Fibroblast of lung (primary cell): ENCODE measurements around the gene CCDC69. TPM values are rescaled to one million over a fixed set of nuclear protein-coding genes. Genes with fewer than 3 reads are reported as not detected.
A peak's percentile ranks its signal among the peaks of the same experiment; 100 is the strongest.
"Not testable (repeated sequence)": the region's sequence is repeated elsewhere in the genome, so short reads cannot be mapped to it uniquely, and the experiment has no call there.

Experiments used
- DNase-seq, 2 donors: peaks; one replicate each; pipeline versions ENCODE4 v3.0.0 to v3.0.0-alpha.2; 2010; ENCODE audit warnings: low read depth in 2 of 2
- H2AFZ ChIP-seq: 2 replicates; pipeline ENCODE4 v1.5.1; 2012; ENCODE audit warnings: low read length, control low read depth, inconsistent platforms
- H3K27ac ChIP-seq: 2 replicates; pipeline ENCODE4 v1.5.1; 2011; ENCODE audit warnings: low read length, control low read depth; ENCODE audit not compliant: insufficient read depth
- H3K27me3 ChIP-seq: 2 replicates; pipeline ENCODE4 v1.5.1; 2011; ENCODE audit warnings: mild to moderate bottlenecking, low read length; ENCODE audit not compliant: control insufficient read depth, insufficient read depth
- H3K36me3 ChIP-seq: 2 replicates; pipeline ENCODE4 v1.5.1; 2011; ENCODE audit warnings: low read length; ENCODE audit not compliant: control insufficient read depth, insufficient read depth
- H3K4me1 ChIP-seq: 2 replicates; pipeline ENCODE4 v1.5.1; 2011; ENCODE audit warnings: low read length; ENCODE audit not compliant: control insufficient read depth, insufficient read depth; ENCODE audit errors: extremely low read depth
- H3K4me2 ChIP-seq: 2 replicates; pipeline ENCODE4 v1.5.1; 2011; ENCODE audit warnings: low read length, control low read depth; ENCODE audit not compliant: insufficient read depth; ENCODE audit errors: extremely low read depth
- H3K4me3 ChIP-seq, 4 experiments: fragments of 200-600 bp in 1 of 4; sonication (generic) in 1 of 4; replicated peaks in 1 of 4; 2 replicates each; pipeline ENCODE4 v1.5.1; 2011 to 2016; ENCODE audit warnings: low read length in 4 of 4, low read depth in 3 of 4, mild to moderate bottlenecking in 3 of 4, control low read depth in 2 of 4, inconsistent platforms in 1 of 4, mixed read lengths in 1 of 4; ENCODE audit not compliant: insufficient read depth in 1 of 4; ENCODE audit errors: control extremely low read depth in 1 of 4
- H3K79me2 ChIP-seq: 2 replicates; pipeline ENCODE4 v1.5.1; 2012; ENCODE audit warnings: mild to moderate bottlenecking, low read length, inconsistent platforms; ENCODE audit not compliant: control insufficient read depth, insufficient read depth
- H3K9ac ChIP-seq: 2 replicates; pipeline ENCODE4 v1.5.1; 2011; ENCODE audit warnings: mild to moderate bottlenecking, low read length, control low read depth; ENCODE audit not compliant: insufficient read depth
- H3K9me3 ChIP-seq: 2 replicates; pipeline ENCODE4 v1.5.1; 2012; ENCODE audit warnings: low read depth, low read length; ENCODE audit not compliant: control insufficient read depth, insufficient read depth
- H4K20me1 ChIP-seq: 2 replicates; pipeline ENCODE4 v1.5.1; 2011; ENCODE audit warnings: low read length; ENCODE audit not compliant: control insufficient read depth, insufficient read depth; ENCODE audit errors: extremely low read depth
- EZH2 ChIP-seq: IDR thresholded peaks from 2 replicates; pipeline ENCODE4 v1.5.1; 2012; ENCODE audit warnings: low read length, control low read depth, mild to moderate bottlenecking; ENCODE audit errors: missing control alignments
- polyA plus RNA-seq, 2 donors: library from polyadenylated mRNA; depleted of rRNA in 1 of 2; stranded (reverse) in 1 of 2; unstranded in 1 of 2; fragments of >200 nt; gene quantifications; 2 replicates each; pipeline ENCODE4 v1.2.1, GENCODE V29; 2011 to 2012; ENCODE audit warnings: missing spikeins in 1 of 2
- total RNA-seq: library from RNA; depleted of rRNA; stranded (reverse); fragments of >200 nt; gene quantifications from 2 replicates; pipeline ENCODE4 v1.2.1, GENCODE V29; 2014
- TF ChIP-seq, protein P1 (sequence below), 2 donors: IDR thresholded peaks in 1 of 2; conservative IDR thresholded peaks in 1 of 2; 1 replicate in 1 of 2; 2 replicates in 1 of 2; pipeline ENCODE4 v1.5.1; 2011 to 2012; ENCODE audit warnings: low read length in 2 of 2, control low read depth in 1 of 2, inconsistent platforms in 1 of 2, low read depth in 1 of 2, mild to moderate bottlenecking in 1 of 2

The CCDC69 gene
- total and polyA plus RNA-seq, 2 donors (not counting 1 experiment from before 2014, with no cell fraction given) = 1.5 to 4.0 TPM

DNA sequence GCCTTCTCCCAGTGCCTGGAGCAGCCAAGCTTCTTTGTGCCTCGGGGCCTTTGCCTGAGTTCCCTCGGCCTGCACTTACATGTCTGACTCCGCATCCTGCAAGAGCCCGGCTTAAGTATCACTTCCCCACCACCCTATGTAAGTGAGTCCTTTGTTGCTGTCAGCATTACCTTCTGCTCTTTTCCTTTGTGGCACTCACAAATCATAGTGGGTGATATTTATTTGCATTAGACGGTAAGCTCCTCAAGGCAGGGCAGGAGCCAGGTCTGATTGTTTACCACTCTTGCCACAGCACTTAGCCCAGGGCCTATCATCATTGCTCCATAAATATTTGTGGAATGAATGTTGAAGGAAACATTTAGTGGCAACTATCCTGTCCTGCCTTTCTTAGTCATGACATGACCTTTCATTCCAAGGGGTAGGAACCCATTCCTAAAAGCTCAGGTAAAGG is 33.9 kb upstream of the CCDC69 start:
- Histone ChIP-seq H3K79me2 (no peaks in the 10 kb centered on the region), H3K36me3 (no peaks in the 10 kb centered on the region), H3K4me2 (no peak overlapping the region), H3K9ac (no peak overlapping the region), H3K4me3 (no peak overlapping the region), H3K4me1 (no peaks in the 10 kb centered on the region), H3K27ac (no peak overlapping the region), H2AFZ (no peak overlapping the region), H3K9me3 (no peaks in the 10 kb centered on the region), H4K20me1 (no peaks in the 10 kb centered on the region), H3K27me3 (no peaks in the 10 kb centered on the region)
- DNase-seq = peak in 1 of 2 donors; percentile 30
- TF ChIP-seq, protein P1, sequence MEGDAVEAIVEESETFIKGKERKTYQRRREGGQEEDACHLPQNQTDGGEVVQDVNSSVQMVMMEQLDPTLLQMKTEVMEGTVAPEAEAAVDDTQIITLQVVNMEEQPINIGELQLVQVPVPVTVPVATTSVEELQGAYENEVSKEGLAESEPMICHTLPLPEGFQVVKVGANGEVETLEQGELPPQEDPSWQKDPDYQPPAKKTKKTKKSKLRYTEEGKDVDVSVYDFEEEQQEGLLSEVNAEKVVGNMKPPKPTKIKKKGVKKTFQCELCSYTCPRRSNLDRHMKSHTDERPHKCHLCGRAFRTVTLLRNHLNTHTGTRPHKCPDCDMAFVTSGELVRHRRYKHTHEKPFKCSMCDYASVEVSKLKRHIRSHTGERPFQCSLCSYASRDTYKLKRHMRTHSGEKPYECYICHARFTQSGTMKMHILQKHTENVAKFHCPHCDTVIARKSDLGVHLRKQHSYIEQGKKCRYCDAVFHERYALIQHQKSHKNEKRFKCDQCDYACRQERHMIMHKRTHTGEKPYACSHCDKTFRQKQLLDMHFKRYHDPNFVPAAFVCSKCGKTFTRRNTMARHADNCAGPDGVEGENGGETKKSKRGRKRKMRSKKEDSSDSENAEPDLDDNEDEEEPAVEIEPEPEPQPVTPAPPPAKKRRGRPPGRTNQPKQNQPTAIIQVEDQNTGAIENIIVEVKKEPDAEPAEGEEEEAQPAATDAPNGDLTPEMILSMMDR (conservative IDR thresholded peaks at IDR 0.05 in 1 of 2, IDR thresholded peaks at IDR 0.05 in 1 of 2; ENCODE audit: low read depth in 1 of 2, low read length in 2 of 2) = no peak

GRCh38 chr5:151255621-151256286 is 31.9 kb upstream of the CCDC69 start:
- no peaks in the 10 kb centered on the region for H3K36me3 ChIP-seq
- H4K20me1 ChIP-seq = no peaks in the 10 kb centered on the region
- no peaks in the 10 kb centered on the region for H3K9me3 ChIP-seq
- no peak overlapping the region for H3K4me3 ChIP-seq
- H2AFZ ChIP-seq = no peak overlapping the region
- no peak for DNase-seq
- no peaks in the 10 kb centered on the region for H3K27me3 ChIP-seq
- H3K27ac ChIP-seq = no peak overlapping the region
- no peak for TF ChIP-seq EZH2
- no peaks in the 10 kb centered on the region for H3K79me2 ChIP-seq
- no peak overlapping the region for H3K4me2 ChIP-seq
- no peak overlapping the region for H3K9ac ChIP-seq
- H3K4me1 ChIP-seq = no peaks in the 10 kb centered on the region

DNA sequence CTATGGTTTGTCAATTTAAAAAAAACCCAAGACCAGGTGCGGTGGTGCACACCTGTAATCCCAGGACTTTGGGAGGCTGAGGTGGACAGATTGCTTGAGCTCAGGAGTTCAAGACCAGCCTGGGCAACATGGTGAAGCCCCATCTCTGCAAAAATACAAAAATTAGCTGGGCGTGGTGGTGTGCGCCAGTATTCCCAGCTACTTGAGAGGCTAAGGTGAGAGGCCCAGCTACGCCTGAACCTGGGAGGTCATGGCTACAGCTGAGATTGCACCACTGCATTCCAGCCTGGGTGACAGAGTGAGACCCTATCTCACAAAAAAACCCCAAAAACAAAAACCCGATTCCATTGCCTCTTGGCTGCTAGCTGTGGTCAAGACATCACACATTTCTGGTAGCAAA is 31.1 kb upstream of the CCDC69 start:
- H4K20me1 ChIP-seq, H3K4me2 ChIP-seq, H3K9ac ChIP-seq, DNase-seq, H3K27me3 ChIP-seq, H3K4me1 ChIP-seq, H3K36me3 ChIP-seq, H3K27ac ChIP-seq, H3K79me2 ChIP-seq, H3K4me3 ChIP-seq, H2AFZ ChIP-seq, H3K9me3 ChIP-seq: not testable (repeated sequence)

- Histone ChIP-seq H3K9ac (no peak overlapping the region), H3K36me3 (no peaks in the 10 kb centered on the region), H3K27me3 (no peaks in the 10 kb centered on the region), H4K20me1 (no peaks in the 10 kb centered on the region), H3K9me3 (no peaks in the 10 kb centered on the region), H3K4me3 (peak overlapping the region in 1 of 4 experiments; percentile 98), H3K4me2 (peak overlapping the region; percentile 19), H3K79me2 (no peaks in the 10 kb centered on the region), H3K4me1 (no peaks in the 10 kb centered on the region), H2AFZ (no peak overlapping the region), H3K27ac (no peak overlapping the region)
- no peak for TF ChIP-seq EZH2
- TF ChIP-seq, protein P1 (conservative IDR thresholded peaks at IDR 0.05 in 1 of 2, IDR thresholded peaks at IDR 0.05 in 1 of 2; ENCODE audit: low read depth in 1 of 2, low read length in 2 of 2) = no peak
- DNase-seq = no peak
These were observed 30.7 kb upstream of the CCDC69 start for GRCh38 chr5:151254556-151254955.
